Adrenal gland (tissue), 12 donors: ENCODE measurements around the gene CSPG4. TPM values are rescaled to one million over a fixed set of nuclear protein-coding genes. Genes with fewer than 3 reads are reported as not detected.
"Not testable (repeated sequence)": the region's sequence is repeated elsewhere in the genome, so short reads cannot be mapped to it uniquely, and the experiment has no call there.

Experiments used
- DNase-seq, 7 donors: peaks; one replicate each; pipeline ENCODE4 v3.0.0-alpha.2; 2019 to 2020
- H3K27ac ChIP-seq, 5 donors: fragments of 200-600 bp; sonication (generic) in 4 of 5; 1 replicate in 3 of 5; 2 replicates in 2 of 5; pipeline versions ENCODE4 v1.5.1 to v1.8.0; 2016 to 2020; ENCODE audit warnings: mild to moderate bottlenecking in 1 of 5
- H3K27me3 ChIP-seq: fragments of 200-600 bp; 2 replicates; pipeline ENCODE4 v1.8.0; 2021
- H3K36me3 ChIP-seq, 2 donors: fragments of 200-600 bp; replicated peaks in 1 of 2; 1 replicate in 1 of 2; 2 replicates in 1 of 2; pipeline versions ENCODE4 v1.5.1 to v1.8.0; 2018 to 2022
- H3K4me1 ChIP-seq, 2 donors: fragments of 200-600 bp; replicated peaks in 1 of 2; 1 replicate in 1 of 2; 2 replicates in 1 of 2; pipeline versions ENCODE4 v1.5.1 to v1.8.0; 2018 to 2021
- H3K4me3 ChIP-seq, 4 donors: fragments of 200-600 bp; sonication (generic) in 3 of 4; one replicate each; pipeline ENCODE4 v1.5.1; 2016 to 2018
- H3K9me3 ChIP-seq, 3 donors: fragments of 200-600 bp; sonication (generic) in 1 of 3; replicated peaks in 1 of 3; 1 replicate in 2 of 3; 2 replicates in 1 of 3; pipeline versions ENCODE4 v1.5.1 to v1.8.0; 2016 to 2021
- POLR2A ChIP-seq, 2 donors: fragments of 450-650 bp; IDR thresholded peaks; one replicate each; pipeline ENCODE4 v1.6.1; 2017; ENCODE audit warnings: antibody characterized with exemption in 2 of 2, mild to moderate bottlenecking in 2 of 2, moderate library complexity in 1 of 2
- WGBS, 4 donors: extraction: QIAGEN DNeasy Blood & Tissue Kit in 2 of 4; methylation state at CpG; one replicate each; pipeline versions ENCODE4 v1.1.5 to v1.1.7; 2013 to 2017; 5-methylcytosine and 5-hydroxymethylcytosine counted together
- intact Hi-C, 2 donors: fragments of 100-400 bp; cut with DNase I; formaldehyde crosslinking; loops; one replicate each; pipeline versions ENCODE4 v1.14.1 to v1.15.0; 2022 to 2023
- polyA plus RNA-seq, 3 donors: library from polyadenylated mRNA; stranded (reverse); fragments of 200-250 nt in 2 of 3; fragments of 350-450 nt in 1 of 3; fragmentation: Illumina TruSeq in 1 of 3; extraction: RNeasy Lipid Tissue Mini Kit (QIAGEN cat#74804) in 1 of 3; gene quantifications; one replicate each; pipeline ENCODE4 v1.2.3, GENCODE V29; 2013 to 2014
- total RNA-seq, 9 donors: library from RNA; depleted of rRNA in 4 of 9; stranded (reverse); fragments of >200 nt in 4 of 9; fragments of 120-200 nt in 1 of 9; fragmentation: NEBNext Ultra II Directional in 1 of 9; extraction: Animal tissue kit (Norgen Biotek cat#: 25700) in 1 of 9; gene quantifications; one replicate each; pipeline versions ENCODE4 v1.1.0 to v1.2.4, GENCODE V29; 2013 to 2023
- TF ChIP-seq, protein P1 (sequence below), 6 experiments: fragments of 450-650 bp in 4 of 6; fragments of 200-600 bp in 2 of 6; sonication (generic) in 1 of 6; IDR thresholded peaks; 1 replicate in 5 of 6; 2 replicates in 1 of 6; pipeline versions ENCODE4 v1.5.1 to v1.8.0; 2016 to 2021; ENCODE audit warnings: antibody characterized with exemption in 6 of 6, mild to moderate bottlenecking in 2 of 6, moderate library complexity in 1 of 6
- donor health status: healthy with polysubstance abuse.
- donor health status: Bipolar disorder and iron deficiency.
- donor health status: DM: yes; HTN: yes; CAD: no.
- donor health status: DM: no; HTN: no; CAD: no.
- donor health status: DM: no; HTN: no; CAD: no.
- donor health status: DM: yes; HTN: yes; CAD: no.

Gene CSPG4
- total and polyA plus RNA-seq, 12 donors, result 0.55 to 6.6 (median 2.8) TPM

DNA sequence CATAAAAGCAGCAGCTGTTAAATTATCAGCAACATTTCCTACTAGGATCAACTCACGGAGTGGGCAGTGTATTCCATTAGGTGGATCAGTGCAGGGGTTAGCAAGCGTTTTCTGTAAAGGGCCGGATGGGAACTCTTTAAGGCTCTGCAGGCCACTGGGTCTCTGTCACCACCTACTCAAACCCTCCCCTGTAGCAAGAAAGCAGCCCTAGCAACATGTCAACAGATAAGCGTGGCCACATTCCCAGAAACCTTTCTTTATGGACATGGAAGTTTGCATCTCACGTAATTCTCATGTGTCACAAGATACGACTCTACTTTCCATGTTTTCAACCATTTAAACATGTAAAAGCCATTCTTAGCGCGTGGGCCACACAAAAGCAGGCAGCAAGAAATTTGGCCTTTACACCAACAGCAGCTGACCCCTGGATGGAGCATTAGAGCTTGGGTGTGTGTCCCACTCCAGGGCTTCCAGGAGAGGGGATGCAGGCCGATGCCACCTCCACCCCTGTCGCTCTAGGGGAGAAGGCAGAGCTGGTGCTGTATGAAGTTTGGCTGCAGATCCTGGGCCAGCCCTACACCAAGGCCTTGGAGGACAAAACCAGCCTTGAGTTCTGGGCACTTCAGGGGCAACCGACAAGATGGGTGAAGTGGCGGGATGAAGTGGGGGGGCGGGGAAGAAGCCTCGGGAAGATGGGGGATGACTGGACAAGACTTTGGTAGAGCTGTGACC, 48.2 kb upstream of the CSPG4 start:
- Histone ChIP-seq H3K27me3 (no peaks in the 10 kb centered on the region), H3K4me1 (peaks cover 6 to 16% of the 10 kb centered on the region in 2 donors), H3K27ac (no peak overlapping the region), H3K9me3 (no peaks in the 10 kb centered on the region), H3K4me3 (no peak overlapping the region), H3K36me3 (no peaks in the 10 kb centered on the region)
- intact Hi-C loops, result no loop called here
- TF ChIP-seq, protein P1, sequence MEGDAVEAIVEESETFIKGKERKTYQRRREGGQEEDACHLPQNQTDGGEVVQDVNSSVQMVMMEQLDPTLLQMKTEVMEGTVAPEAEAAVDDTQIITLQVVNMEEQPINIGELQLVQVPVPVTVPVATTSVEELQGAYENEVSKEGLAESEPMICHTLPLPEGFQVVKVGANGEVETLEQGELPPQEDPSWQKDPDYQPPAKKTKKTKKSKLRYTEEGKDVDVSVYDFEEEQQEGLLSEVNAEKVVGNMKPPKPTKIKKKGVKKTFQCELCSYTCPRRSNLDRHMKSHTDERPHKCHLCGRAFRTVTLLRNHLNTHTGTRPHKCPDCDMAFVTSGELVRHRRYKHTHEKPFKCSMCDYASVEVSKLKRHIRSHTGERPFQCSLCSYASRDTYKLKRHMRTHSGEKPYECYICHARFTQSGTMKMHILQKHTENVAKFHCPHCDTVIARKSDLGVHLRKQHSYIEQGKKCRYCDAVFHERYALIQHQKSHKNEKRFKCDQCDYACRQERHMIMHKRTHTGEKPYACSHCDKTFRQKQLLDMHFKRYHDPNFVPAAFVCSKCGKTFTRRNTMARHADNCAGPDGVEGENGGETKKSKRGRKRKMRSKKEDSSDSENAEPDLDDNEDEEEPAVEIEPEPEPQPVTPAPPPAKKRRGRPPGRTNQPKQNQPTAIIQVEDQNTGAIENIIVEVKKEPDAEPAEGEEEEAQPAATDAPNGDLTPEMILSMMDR (IDR thresholded peaks at IDR 0.05), result no peak
- no peak for TF ChIP-seq POLR2A (IDR thresholded peaks at IDR 0.05)
- WGBS, 4 donors, result 85 to 93% (median 92%) methylated on average over 7 to 14 of the region's 14 CpGs
- no peak for DNase-seq

DNA sequence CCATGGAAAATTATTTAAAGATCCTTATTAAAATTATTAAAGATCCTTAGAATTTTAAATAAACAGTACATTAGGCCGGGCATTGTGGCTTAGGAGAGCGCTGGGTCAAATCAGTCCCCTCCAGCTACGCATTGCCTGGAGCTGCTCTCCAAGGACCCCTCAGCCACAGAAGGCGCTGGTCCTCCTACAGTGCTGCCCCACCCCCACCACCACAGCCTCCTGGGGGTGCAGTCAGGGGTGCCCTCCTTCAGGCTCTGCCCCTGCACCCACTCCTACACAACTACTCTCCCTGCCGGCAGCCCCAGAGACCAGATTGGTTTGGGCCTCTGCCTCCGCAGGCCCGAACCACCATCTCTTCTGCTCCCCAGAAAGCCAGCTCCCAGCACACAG, 47.5 kb upstream of the CSPG4 start:
- H3K4me3 ChIP-seq, H3K27me3 ChIP-seq, H3K27ac ChIP-seq, DNase-seq, H3K9me3 ChIP-seq, H3K36me3 ChIP-seq, intact Hi-C loops: not testable (repeated sequence)
- 92 to 100% (median 97%) methylated on average over 4 to 7 of the region's 7 CpGs for WGBS, 4 donors
- H3K4me1 ChIP-seq, result peaks cover 6 to 16% of the 10 kb centered on the region in 2 donors

DNA sequence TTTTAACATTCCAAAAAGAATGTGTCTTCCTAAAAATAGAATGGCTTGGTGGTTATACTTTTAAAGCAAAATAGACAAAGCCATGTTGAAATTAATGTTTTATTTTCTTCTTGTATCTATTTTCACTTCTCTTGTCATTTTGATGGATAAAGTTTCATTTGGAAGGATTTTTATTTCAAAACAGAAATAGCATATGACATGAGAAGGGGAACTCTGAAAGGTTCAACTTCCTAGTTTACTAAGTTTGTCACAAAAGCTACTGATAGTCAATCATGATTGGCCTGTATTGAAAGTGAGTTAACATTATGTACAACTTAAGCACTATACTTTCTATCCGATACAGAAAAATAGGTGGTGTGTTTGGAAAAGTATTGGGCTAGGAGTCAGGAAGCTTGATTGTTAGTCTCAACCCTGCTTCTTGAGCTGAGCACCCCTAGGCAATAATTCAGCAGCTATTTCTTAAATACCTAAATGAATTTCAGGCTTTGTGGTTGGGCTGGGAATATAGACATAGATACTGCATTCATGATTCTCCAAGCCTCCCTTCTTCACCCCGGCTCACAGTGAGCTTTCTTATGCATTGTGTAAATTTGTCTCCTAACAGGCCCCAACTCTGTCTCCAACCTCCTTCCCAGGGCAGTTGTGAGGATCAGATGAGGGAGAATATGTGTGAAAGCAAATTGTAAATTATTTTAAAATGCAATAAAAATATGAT, 46.9 kb upstream of the CSPG4 start:
- DNase-seq, result no peak
- H3K4me3 ChIP-seq, result no peak overlapping the region

DNA sequence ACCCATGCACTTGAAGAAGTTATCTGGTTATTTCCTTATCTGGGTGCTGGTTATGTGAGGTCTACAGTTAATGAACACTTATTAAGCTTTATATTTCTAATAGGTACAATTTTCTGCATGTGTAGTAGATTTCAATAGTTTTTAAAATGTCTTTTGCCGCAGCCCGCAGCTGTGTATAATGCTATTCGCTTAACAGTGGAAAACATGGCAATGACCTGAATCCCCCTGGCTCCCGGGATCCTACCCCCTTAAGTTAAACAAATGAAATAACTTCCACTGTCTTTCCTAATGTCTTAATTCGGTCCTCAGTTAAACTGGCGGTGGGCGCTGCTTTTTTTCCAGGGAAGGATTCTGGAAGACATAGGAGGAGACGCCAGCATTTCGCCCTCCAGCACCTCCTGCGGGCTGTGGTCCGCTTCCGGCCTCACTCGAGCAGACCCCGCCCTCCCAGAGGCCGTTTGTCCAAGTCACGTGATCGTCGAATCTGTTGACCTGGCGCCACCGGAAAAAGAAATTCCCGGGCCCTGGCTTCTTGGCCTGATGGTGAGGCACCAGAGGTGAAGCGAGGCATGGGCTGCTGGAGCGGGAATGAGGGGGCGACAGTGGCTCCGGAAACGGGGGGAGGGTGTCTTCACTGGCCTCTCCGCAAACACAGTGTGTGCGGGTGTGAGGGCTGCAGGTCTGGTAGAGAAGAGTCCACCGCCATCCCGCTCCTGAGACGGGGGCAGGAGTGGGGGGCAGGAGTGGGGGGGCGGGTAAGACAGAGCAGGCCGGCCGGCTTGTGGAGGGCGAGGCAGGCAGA, 45.6 kb upstream of the CSPG4 start:
- intact Hi-C loops, result no loop called here
- peak overlapping the region in 3 of 4 donors; percentile 17 to 57 (median 56) for H3K4me3 ChIP-seq
- peak overlapping the region in 4 of 5 donors; percentile 14 to 76 (median 69) for H3K27ac ChIP-seq
- peaks cover 6 to 16% of the 10 kb centered on the region in 2 donors for H3K4me1 ChIP-seq
- TF ChIP-seq, protein P1 (IDR thresholded peaks at IDR 0.05), result peak in 1 of 6 experiments; percentile 11
- TF ChIP-seq POLR2A (IDR thresholded peaks at IDR 0.05), result peak in 1 of 2 donors; percentile 28
- H3K9me3 ChIP-seq, result no peaks in the 10 kb centered on the region
- DNase-seq, result peak; percentile 86 to 96 (median 91)
- WGBS, 4 donors, result 2 to 13% (median 5%) methylated on average over 9 to 35 of the region's 35 CpGs
- no peaks in the 10 kb centered on the region for H3K36me3 ChIP-seq
- H3K27me3 ChIP-seq, result no peaks in the 10 kb centered on the region

More for the DNA sequence above, 46.9 kb upstream of the CSPG4 start:
- Histone ChIP-seq H3K9me3 (no peaks in the 10 kb centered on the region), H3K36me3 (no peaks in the 10 kb centered on the region), H3K27ac (peak overlapping the region in 1 of 5 donors; percentile 76), H3K27me3 (no peaks in the 10 kb centered on the region), H3K4me1 (peaks cover 6 to 16% of the 10 kb centered on the region in 2 donors)
- 80 to 90% (median 83%) methylated on average over 2 of the region's 2 CpGs for WGBS, 4 donors
- intact Hi-C loops, result no loop called here
- TF ChIP-seq, protein P1 (IDR thresholded peaks at IDR 0.05), result no peak
- TF ChIP-seq POLR2A (IDR thresholded peaks at IDR 0.05), result no peak

DNA sequence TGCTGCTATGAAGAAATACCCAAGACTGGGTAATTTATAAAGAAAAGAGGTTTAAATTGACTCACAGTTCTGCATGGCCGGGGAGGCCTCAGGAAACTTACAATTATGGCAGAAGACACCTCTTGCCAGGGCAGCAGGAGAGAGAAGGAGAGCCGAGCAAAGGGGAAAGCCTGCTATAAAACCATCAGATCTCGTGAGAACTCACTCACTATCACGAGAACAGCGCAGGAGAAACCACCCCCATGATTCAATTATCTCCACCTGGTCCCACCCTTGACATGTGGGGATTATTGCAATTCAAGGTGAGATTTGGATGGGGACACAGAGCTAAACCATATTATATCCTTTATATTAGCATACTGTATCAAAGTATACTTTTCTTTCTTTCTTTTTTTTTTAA, 42.2 kb upstream of the CSPG4 start:
- H3K27ac ChIP-seq, H3K27me3 ChIP-seq, H3K4me3 ChIP-seq, DNase-seq, H3K9me3 ChIP-seq, H3K36me3 ChIP-seq, intact Hi-C loops: not testable (repeated sequence)
- peaks cover 6 to 16% of the 10 kb centered on the region in 2 donors for H3K4me1 ChIP-seq
- WGBS, 4 donors, result 78 to 83% (median 81%) methylated on average over 4 to 5 of the region's 5 CpGs
